Rectal smooth muscle tissue (tissue), 1 donor: Measurements from ENCODE around the gene KMT2B.

Experiments used
- H3K27ac ChIP-seq: one replicate; pipeline ENCODE4 v1.7.0; 2013; ENCODE audit warnings: low read depth, low read length, inconsistent platforms
- H3K27me3 ChIP-seq: one replicate; pipeline ENCODE4 v1.7.0; 2013; ENCODE audit warnings: low read length; ENCODE audit not compliant: control insufficient read depth, insufficient read depth
- H3K36me3 ChIP-seq: one replicate; pipeline ENCODE4 v1.7.0; 2013; ENCODE audit warnings: low read length; ENCODE audit not compliant: control insufficient read depth, insufficient read depth
- H3K4me1 ChIP-seq: one replicate; pipeline ENCODE4 v1.7.0; 2013; ENCODE audit warnings: low read length; ENCODE audit not compliant: control insufficient read depth, insufficient read depth
- H3K4me3 ChIP-seq: one replicate; pipeline ENCODE4 v1.7.0; 2013; ENCODE audit warnings: low read length
- H3K9ac ChIP-seq: one replicate; pipeline ENCODE4 v1.7.0; 2013; ENCODE audit warnings: low read length

Gene KMT2B

DNA sequence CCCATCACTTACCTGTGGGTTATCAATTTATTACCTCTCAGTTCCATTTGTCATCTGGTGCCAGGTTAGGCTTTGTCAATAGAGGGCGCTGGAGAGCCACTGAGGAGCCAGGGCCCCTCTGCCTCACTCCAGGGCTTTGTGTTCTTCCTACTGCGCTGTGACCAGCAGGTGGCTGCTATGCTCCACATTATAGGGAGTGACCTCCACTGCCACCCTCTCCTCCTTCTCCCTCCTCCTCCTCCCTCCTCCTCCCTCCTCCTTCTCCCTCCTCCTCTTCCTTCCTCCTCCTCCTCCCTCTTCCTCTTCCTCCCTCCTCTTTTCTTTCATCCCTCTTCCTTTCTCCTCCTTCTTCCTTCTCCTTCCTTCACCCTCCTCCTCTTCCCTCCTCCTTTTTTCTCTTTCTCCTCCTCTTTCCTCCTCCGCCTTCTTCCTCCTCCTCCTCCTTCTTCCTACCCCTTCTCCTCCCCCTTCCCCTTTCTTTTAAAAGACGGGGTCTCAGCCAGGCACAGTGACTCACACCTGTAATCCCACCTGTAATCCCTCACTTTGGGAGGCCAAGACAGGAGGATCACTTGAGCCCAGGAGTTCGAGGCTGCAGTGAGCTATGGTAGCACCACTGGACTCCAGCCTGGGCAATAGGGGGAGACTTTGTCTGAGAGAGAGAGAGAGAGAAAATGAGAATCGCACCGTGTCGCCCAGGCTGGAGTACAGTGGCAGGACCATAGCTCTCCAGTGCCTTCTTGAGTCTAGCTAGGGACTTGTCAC, 23.8 kb upstream of the KMT2B start:
- no peak overlapping the region for H3K9ac ChIP-seq
- no peaks in the 10 kb centered on the region for H3K27me3 ChIP-seq
- no peaks in the 10 kb centered on the region for H3K4me1 ChIP-seq
- H3K4me3 ChIP-seq: no peak overlapping the region
- H3K36me3 ChIP-seq: no peaks in the 10 kb centered on the region
- no peak overlapping the region for H3K27ac ChIP-seq

DNA sequence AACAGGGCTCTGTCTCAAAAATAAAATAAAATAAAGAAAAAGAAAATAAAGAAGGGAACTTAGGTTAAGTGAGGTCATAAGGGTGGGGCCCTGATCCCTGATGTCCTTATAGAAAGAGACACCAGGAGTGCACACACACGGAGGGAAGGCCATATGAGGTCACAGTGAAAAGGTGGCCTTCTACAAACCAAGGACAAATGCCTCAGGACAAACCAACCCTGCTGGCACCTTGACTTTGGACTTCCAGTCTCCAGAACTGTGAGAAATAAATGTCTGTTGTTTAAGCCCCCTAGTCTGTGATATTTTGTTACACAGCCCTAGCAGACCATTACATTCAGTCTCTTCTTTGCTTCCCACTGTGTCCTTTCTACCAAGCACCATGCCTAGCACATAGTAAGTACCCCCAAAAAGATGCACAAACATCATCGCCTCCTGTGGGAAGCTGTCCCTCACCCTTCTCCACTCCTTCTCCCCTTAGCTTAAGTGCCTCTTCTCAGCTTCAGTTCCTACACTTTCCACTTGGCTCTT, 21.8 kb upstream of the KMT2B start:
- Histone ChIP-seq H3K27me3 (no peaks in the 10 kb centered on the region), H3K27ac (no peak overlapping the region), H3K4me1 (no peaks in the 10 kb centered on the region), H3K36me3 (no peaks in the 10 kb centered on the region), H3K4me3 (no peak overlapping the region), H3K9ac (no peak overlapping the region)

DNA sequence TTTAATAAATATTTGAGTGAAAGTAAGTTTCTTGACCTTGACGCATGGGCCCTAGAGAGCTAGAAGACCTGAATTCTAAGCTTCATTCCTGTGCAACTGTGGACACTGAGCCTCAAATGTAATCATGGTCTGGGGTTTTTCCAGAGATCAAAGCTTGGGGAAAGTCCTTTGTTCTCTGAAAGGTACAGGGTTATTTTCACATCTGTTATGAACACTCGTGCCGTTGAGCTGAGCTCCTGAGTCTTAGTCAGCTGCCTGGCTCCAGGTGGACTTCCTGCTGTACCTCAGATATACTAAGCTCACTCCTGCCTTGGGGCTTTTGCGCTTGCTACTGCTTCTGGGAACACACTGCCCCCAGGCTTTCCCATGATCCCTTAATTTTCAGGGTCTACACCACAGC, 21.0 kb upstream of the KMT2B start:
- Histone ChIP-seq H3K36me3 (no peaks in the 10 kb centered on the region), H3K9ac (no peak overlapping the region), H3K4me1 (no peaks in the 10 kb centered on the region), H3K4me3 (no peak overlapping the region), H3K27me3 (no peaks in the 10 kb centered on the region), H3K27ac (no peak overlapping the region)

DNA sequence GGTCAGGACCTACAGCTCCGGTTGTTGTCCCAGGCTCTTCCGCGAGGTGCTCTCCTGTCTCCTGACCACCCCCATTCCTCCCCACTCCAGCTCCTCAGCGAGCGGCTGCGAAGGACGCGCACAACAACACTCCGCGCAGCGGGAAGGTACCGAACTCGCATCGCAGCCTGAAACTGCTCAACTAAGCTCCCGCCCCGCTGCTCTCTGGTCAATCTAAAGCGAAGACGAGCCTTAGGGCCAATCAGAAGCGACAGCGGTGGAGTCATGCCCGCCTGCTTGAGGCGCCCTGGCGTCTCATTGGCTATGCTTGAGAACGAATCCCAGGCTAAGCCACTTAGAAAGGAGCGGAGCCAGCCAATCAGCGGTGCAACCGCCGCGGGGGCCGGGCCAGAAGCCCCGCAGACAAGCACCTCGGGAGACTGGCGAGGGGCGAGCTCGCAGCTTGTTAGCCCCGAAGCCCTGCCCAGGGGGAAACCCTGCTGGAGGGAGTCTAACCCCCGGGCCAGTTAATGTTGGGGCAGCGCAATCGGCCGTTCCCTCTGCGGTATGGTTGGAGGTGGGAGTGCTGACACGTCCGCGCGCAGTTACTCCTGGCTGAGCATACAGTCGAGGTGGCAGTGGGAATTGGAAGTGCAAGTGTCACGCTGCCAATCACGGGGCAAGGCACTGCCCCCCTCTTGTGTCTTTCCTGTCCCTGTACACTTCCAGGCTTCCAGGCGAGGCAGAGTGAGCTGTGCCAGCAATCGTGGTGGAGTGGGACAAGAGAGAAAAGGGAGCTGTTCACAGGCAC, 15.4 kb upstream of the KMT2B start:
- Histone ChIP-seq H3K36me3 (no peaks in the 10 kb centered on the region), H3K27ac (no peak overlapping the region), H3K4me1 (no peaks in the 10 kb centered on the region), H3K4me3 (peak overlapping the region; percentile 88), H3K9ac (peak overlapping the region; percentile 86), H3K27me3 (peaks cover 3% of the 10 kb centered on the region)

DNA sequence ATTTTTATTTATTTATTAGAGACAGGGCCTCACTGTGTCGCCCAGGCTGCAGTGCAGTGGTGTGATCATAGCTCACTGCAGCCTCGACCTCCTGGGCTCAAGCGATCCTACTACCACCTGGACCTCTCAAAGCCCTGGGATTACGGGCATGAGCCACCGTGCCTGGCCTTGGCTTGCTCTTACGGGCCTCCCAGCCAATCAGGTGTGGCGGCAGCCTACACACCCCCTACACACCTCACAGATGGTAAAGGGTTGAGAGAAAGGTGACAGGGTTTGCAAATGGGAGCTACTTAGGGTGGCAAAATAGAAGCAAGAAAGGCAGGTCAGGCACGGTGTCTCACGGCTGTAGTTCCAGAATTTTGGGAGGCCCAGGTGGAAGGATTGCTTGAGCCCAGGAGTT, 14.5 kb upstream of the KMT2B start:
- Histone ChIP-seq H3K9ac (no peak overlapping the region), H3K4me3 (no peak overlapping the region), H3K36me3 (no peaks in the 10 kb centered on the region), H3K27ac (no peak overlapping the region), H3K27me3 (peaks cover 3% of the 10 kb centered on the region), H3K4me1 (no peaks in the 10 kb centered on the region)

DNA sequence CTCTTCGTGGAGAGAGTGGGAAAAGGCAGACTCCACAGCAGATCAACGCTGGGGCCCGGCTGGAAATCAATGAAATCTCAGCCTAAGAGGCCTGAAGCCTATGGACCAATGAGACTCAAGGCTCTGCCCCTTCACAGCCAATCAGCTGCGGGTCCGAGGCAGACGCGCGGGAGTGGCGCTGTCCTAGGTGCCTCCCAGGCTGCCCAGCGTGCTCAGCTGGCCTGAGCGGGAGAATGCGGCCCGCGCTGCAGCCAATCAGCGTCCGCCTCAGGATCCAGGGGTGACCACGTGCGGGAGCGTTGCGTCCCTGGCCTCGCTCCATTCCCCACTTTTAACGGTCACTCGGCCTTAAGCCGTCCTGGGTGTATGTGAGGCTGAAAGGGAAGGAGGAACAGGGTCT, 13.6 kb upstream of the KMT2B start, which contains the start of gene ZBTB32:
Gene ZBTB32, plus strand, starts transcription at position 341 of the 400 bp plus-strand sequence. CDS start 10,069 bp downstream, outside the sequence.
- H3K4me1 ChIP-seq: no peaks in the 10 kb centered on the region
- H3K27me3 ChIP-seq: peaks cover 3% of the 10 kb centered on the region
- no peaks in the 10 kb centered on the region for H3K36me3 ChIP-seq
- H3K27ac ChIP-seq: no peak within 1 kb of the TSS
- H3K4me3 ChIP-seq: no peak within 1 kb of the TSS
- no peak within 1 kb of the TSS for H3K9ac ChIP-seq

DNA sequence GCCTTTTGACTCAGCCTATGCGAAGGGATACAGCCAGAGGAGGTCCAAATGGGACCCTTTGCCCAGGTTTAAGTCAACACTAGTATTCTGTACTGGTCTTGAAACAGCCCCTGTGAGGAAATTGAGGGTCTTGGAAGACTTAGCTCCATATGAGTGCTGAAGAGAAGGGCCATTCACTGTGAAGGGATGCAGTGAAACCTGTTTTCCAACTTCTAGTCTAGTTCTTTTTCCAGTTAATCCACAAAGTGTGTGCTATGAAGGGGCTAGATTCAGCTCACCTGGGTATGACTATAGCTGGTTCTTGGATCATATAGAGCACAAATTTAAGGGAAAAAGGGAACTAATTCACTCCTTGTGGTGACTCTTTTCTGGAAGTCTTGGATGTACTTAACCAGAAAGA, 9.4 kb upstream of the KMT2B start:
- H3K27me3 ChIP-seq: peaks cover 2% of the 10 kb centered on the region
- no peak overlapping the region for H3K27ac ChIP-seq
- H3K4me1 ChIP-seq: no peaks in the 10 kb centered on the region

DNA sequence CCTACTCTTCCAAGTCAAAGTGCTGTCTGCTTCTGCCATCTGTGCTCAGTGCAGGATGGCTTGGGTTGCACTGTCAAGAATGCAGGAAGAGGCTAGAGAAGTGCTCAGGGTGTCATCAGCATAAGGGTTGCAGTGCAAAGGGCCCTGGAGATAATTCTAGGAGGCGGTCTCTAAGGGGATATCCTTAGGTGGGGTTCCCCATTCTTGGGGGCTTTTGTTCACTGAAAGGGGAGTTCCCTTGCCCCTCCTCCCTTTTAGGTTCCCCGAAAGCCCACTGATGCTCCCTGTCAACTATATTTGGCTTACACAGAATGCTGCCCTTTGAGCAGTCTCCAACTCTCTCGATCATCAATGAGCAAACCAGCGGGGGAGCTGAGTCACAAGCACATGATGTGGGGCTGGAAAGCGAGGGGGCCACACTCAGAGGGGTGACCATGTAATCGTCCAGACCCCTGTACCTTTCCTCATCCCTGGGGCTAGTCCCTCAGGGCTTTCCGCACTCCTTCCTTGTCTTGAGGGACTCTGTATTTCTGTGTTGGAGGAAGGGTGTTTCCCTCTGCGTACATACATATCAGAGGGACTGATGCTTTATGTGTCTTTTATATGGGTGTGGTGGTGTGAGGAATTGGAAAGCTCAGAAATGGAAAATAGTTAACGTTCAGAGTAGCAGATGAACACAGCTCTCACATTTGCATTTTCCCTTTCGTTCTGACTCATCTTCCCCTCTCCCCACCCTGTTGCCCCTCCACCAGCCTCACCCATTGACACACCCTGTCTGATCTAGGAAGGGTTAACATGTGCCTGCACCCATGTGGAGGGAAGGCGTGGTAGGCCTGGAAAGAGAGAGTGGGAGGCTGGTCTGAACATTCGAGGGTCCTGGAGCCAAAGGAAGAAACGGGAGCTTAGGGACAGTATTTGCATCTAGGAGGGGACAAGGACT, 6.7 kb upstream of the KMT2B start:
- Histone ChIP-seq H3K36me3 (no peaks in the 10 kb centered on the region), H3K9ac (no peak overlapping the region), H3K4me1 (peaks cover 5% of the 10 kb centered on the region), H3K27me3 (no peaks in the 10 kb centered on the region), H3K27ac (no peak overlapping the region), H3K4me3 (no peak overlapping the region)

More for the DNA sequence above, 9.4 kb upstream of the KMT2B start:
- no peaks in the 10 kb centered on the region for H3K36me3 ChIP-seq
- no peak overlapping the region for H3K9ac ChIP-seq
- no peak overlapping the region for H3K4me3 ChIP-seq

DNA sequence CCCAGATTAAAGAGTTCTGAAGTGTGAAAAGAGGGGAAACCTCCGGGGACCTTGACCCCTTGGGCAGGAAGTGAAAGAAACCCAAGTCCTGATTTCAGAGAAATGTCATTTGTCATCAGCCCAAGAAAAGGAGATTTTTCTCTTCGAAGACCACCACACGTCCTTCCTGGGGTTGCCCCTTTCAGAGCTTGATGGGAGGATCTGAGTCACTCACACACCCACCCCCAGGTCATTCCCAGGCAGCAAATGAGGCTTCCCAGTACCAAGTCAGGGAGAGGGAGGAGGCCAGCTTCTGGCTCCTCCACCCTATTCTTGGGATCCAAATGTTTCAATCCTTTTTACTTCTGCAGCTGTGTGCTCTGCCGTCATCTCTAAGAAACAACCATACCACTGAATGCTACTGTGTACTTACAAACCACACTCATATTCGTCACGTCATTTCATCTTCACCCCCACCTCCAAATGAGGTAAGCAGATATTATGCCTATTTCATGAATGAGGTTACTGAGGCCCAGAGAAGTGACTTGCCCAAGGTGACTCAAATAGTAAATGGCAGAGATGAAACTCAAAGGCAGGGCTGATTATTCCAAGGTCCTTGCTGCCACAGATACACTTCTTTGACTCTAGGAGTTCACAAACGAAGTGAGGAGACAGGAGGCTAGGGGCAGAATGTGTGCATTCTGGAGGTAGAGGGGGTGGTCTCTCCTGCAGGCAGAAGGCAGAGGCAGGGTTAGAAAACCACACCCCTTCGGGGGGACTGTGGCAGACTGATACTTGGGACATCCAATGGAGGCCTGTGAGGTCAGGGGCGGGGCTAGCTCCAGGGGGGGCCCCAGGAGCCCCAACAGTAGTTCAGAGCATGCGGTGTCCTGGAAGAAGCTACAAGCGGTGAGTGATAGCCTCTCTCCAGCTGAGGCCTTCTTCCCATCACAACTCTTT, 5.0 kb upstream of the KMT2B start:
- H3K4me1 ChIP-seq: peaks cover 7% of the 10 kb centered on the region
- no peaks in the 10 kb centered on the region for H3K27me3 ChIP-seq
- H3K9ac ChIP-seq: no peak overlapping the region
- no peak overlapping the region for H3K27ac ChIP-seq
- H3K4me3 ChIP-seq: no peak overlapping the region
- no peaks in the 10 kb centered on the region for H3K36me3 ChIP-seq

DNA sequence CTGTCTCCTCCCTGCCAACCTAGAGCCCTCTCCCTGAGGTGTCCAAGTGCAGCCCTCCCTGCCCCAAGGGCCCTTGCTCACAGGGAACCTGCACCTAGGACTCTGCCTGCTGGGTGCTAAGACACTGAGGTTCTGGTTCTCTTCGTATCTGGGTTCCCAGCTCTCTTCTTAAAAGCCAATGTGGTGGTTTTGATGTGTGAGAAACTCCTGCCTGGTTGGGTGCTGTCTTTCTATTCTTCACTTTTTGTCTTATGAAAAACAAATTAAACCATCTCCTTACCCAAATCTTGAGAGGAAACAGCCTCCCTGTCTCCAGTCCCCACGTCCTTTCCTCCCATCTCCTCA, 4.3 kb upstream of the KMT2B start:
- Histone ChIP-seq H3K27ac (no peak overlapping the region), H3K27me3 (no peaks in the 10 kb centered on the region)

DNA sequence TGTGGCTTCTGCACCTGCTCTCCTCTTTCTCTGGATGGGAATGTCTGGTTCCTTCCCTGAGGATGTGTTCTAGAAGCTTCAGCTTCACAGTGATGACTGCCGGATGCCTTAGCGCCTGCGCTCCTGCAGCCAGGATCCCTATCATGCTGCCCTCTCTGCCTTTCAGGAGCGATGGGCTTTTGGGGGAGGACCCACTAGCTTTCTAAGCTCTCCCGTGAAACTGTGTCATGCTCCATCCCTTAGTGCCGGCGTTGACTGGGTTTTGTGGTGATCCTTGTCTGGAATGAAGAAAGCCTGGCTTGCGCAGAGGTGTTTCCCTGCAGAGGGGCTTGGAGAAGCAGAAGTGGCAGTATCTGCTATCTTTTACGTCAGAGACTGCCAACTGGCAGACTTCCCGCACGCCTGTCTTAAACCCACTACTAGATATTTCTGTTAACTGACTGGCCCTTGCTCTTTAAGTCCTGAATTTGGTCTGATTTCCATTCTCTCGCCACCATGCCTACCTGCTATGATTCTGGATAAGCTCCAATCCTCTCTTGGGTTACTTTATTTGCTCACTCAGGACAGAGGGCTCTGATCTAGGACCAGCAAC, 3.8 kb upstream of the KMT2B start:
- no peaks in the 10 kb centered on the region for H3K27me3 ChIP-seq
- no peak overlapping the region for H3K27ac ChIP-seq
- no peak overlapping the region for H3K9ac ChIP-seq
- no peaks in the 10 kb centered on the region for H3K36me3 ChIP-seq
- no peak overlapping the region for H3K4me3 ChIP-seq
- peaks cover 11% of the 10 kb centered on the region for H3K4me1 ChIP-seq

More for the DNA sequence above, 4.3 kb upstream of the KMT2B start:
- Histone ChIP-seq H3K9ac (no peak overlapping the region), H3K4me1 (peaks cover 7% of the 10 kb centered on the region), H3K4me3 (no peak overlapping the region), H3K36me3 (no peaks in the 10 kb centered on the region)
